EH (cell line): ENCODE results near the gene GALNT6.

Source experiments
- DNase-seq: peaks from one replicate; pipeline ENCODE4 v3.0.0-alpha.2; 2015; ENCODE audit warnings: low read depth

The GALNT6 gene, protein sequence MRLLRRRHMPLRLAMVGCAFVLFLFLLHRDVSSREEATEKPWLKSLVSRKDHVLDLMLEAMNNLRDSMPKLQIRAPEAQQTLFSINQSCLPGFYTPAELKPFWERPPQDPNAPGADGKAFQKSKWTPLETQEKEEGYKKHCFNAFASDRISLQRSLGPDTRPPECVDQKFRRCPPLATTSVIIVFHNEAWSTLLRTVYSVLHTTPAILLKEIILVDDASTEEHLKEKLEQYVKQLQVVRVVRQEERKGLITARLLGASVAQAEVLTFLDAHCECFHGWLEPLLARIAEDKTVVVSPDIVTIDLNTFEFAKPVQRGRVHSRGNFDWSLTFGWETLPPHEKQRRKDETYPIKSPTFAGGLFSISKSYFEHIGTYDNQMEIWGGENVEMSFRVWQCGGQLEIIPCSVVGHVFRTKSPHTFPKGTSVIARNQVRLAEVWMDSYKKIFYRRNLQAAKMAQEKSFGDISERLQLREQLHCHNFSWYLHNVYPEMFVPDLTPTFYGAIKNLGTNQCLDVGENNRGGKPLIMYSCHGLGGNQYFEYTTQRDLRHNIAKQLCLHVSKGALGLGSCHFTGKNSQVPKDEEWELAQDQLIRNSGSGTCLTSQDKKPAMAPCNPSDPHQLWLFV

GRCh38 chr12:51391283-51392123 is at the start of gene GALNT6:
GALNT6 (minus strand) TSS chr12:51391406; CDS start chr12:51379781, 11,625 bp downstream.
- DNase-seq, result peak; percentile 49

DNA sequence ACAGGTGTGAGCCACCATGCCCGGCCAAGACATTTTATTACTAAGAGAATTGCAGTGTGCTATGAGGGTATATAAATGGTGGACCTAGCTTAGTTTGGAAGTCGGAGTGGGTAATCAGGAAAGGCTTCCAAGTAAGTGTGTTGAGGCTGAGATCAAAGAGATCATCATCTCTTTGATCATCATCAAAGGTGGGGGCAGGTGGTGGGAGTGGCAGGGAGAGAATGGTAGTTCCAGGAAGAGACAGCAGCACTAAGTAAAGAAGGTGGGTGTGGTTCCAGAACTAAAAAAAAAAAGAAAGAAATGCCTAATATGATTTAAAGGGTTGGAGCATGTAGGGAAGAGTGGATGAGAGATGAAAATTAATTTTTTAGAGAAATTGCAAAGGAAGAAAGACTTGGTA is 48.1 kb upstream of the GALNT6 start:
- DNase-seq, result no peak

GRCh38 chr12:51437431-51437830 is 46.2 kb upstream of the GALNT6 start:
- no peak for DNase-seq

GRCh38 chr12:51434305-51434704 is 43.1 kb upstream of the GALNT6 start:
- no peak for DNase-seq

- no peak for DNase-seq
These were observed 41.7 kb upstream of the GALNT6 start for GRCh38 chr12:51432921-51433320.

DNA sequence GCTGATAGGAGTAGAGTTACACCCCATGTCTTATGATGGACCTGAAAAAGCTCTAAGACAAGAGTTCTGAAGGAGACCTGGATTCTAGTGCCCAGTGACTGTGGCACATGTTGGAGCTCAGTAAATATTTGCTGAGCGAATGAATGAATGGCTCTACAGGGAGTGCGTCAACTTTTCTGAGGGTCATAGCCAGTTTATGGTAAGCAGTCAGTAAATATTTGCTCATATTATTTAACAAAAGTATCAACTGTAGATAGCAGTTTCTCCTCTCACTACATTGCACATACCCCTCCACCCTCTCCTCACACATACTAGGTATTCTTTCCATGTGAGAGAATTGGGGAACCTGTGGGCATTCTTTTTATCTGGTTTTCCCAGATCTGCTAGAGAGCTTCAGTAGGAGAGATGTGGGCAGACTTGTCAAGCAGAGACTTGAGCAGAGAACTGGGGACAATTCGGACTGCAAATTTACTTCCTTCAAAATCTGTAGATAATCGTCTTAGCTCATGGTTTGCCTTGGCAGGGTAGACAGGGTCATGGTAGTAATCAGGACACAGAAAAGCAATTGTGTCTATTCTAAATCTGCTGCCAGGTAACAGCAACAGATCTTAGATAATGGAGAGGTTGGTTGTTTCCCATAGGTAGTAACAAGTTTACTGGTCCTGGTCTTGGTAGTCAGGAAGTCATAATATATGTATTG is 39.1 kb upstream of the GALNT6 start:
- DNase-seq, result no peak

- DNase-seq, result no peak
These were observed 38.5 kb upstream of the GALNT6 start for GRCh38 chr12:51429700-51430099.

GRCh38 chr12:51428256-51428655 is 37.0 kb upstream of the GALNT6 start:
- DNase-seq, result no peak

DNA sequence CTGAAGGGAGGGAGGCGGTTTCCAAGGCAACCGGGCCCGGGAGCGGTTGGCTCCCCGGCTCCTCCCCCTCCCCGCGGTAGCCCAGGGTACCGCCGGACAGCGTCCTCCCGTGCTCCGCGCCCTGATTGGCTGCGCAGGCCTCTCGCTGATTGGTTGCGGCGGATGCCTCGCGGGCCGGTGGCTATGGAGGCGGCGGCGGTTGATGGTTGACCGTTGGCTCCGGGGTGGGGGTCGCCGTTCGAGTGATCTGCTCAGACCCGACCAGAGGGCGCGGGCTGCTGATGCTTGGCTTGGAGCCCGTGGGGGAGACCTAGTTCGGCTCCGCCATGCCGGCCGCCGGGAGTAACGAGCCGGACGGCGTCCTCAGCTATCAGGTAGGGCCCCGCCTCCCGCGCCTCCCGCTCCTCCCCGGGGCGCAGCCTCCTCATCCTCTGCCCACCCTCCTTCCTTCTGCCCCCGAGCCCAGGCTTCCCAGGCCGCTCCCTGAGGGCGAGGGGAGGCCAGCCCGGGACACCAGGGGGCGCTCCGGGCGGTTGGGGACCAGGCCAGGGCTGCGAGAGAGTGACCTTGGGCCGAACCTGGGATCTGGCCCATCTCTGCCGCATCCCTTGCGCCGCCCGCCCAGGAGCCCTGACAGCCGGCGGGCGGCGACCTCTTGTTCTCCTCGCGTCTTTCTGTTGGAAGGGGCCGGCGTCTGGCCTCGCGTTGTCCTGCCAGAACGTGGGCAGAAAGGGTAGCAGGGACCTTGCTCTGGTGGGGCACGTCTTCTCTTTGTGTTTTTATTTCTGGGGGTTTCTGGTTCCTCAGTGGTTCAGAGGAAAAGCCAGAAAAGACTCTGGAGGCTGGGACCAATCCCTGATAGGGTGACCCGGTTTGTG is 33.7 kb upstream of the GALNT6 start, which contains the start of gene SLC4A8:
TSS of gene SLC4A8 (plus strand) at position 170 of the 878 bp plus-strand sequence. CDS start at position 327, 157 bp downstream.
- DNase-seq, result peak; percentile 90

DNA sequence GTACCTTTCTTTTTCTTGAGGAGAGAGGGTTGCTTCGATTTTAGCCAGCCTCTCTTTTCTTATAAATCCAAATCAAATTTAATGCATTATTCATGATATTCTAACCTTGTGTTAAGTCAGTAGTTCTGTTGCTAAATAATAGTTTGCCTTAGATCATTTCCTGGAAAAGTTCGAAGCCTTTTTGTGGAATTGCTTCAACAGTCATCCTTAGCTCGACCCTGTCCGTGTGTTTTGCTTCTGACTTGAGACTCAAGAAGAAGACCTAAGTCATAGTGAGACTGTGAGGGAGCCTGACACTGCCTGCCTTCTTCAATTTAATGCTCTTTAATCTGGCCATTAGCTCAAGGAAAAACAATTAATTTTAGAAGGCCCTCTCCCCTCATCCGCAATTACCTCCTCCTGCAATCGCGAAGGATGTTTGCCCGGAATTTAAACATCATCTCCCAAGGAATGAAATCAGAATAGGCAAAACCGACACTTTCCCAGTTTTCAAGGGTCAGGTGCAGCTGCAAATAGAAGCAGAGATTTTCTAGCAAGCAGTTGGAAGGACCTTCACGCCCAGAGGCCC is 33.0 kb upstream of the GALNT6 start:
- DNase-seq, result no peak

- DNase-seq, result peak; percentile 77
These were observed 30.2 kb upstream of the GALNT6 start for GRCh38 chr12:51421266-51421884.

DNA sequence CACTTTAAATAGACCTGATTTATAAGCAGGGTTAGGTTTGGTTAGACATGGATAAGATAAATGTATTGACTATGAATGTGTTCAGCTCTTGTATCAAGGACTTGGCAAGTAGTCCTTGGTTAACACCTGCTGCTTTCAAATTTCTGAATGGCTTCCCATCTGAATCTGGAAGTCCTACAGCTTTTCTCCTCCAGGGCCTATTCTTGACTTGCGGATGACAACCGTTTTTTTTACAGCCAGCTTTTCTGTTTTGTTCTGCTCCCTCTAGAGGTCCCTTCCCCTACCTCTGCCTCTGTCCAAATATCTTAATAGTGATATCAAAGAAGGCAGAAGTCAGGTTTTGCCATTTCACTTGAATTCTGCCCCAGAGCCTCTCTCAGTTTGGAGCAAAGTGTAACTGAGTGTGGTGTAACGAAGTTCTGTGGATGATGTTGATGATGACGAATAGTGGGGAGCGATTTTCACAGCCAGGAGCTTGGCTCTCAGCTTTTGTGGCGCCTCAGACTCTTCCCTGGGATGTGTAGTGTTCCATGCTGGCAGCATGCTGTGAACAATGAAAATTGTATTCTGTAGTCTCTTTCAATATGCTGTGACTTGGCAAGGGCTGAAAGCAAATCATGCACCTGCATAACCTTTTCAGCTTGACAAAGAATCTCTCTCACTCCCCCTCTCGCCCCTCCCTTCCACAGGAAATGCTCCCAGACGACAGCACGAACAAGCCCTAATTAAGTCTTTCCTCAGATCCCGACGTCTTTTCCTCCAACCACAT is 28.4 kb upstream of the GALNT6 start:
- DNase-seq, result no peak

DNA sequence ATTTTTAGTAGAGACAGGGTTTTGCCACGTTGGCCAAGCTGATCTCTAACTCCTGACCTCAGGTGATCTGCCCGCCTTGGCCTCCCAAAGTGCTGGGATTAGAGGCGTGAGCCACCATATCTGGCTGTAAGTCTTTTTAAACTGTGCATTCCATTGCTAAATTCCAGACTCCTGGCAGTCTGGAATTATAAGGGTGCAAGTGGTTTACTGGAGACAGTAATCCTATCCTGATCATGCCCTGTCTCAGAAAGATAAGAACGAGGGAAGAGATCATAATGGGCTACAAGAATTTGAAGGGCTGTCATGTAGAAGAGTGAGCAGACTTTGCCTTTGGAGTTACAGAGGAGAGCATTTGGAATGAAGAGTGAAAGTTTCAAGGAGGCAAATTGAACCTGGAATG is 26.6 kb upstream of the GALNT6 start:
- no peak for DNase-seq

- no peak for DNase-seq
These were observed 24.7 kb upstream of the GALNT6 start for GRCh38 chr12:51415931-51416330.

DNA sequence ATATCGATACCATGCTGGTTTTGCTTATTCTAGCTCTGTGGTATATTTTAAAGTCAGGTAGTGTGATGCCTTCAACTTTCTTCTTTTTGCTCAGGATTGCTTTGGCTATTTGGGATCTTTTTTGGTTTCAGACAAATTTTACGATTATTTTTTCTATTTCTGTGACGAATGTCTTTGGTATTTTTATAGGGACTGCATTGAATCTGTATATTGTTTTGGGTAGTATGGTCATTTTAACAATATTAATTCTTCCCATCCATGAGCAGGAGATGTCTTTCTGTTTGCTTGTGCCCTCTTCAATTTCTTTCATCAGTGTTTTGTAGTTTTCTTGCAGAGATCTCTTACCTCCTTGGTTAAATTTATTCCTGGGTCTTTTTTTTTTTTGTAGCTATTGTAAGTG is 22.6 kb upstream of the GALNT6 start:
- DNase-seq, result no peak

- no peak for DNase-seq
These were observed 21.9 kb upstream of the GALNT6 start for GRCh38 chr12:51413149-51413548.

DNA sequence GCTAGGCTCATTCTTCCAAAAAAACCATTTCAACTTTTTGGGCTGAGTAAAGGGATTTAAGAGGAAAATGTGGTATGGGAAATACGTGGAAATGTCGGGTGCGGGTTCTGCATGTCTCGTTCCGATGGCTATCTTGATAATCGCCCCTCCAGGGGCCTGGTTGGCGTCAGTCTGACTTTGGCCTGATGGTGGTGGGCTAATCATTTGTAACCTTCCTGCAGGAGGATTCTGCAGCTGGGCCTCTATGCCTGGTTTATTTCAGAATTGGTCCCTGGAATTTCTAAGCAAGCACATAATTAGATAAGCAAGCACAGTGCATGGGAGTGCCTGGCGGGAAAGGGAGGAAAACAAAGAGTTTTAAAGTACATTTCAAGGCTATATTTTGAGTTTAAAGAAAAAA is 18.6 kb upstream of the GALNT6 start:
- DNase-seq, result no peak

- DNase-seq, result no peak
These were observed 16.4 kb upstream of the GALNT6 start for GRCh38 chr12:51407604-51408003.

GRCh38 chr12:51406859-51407258 is 15.7 kb upstream of the GALNT6 start:
- no peak for DNase-seq
